OCI-LY7 (cell line): ENCODE data around the gene CFAP99.

Source experiments
- CTCF ChIP-seq: fragments of 200-600 bp; sonication (generic); conservative IDR thresholded peaks from 2 replicates; pipeline ENCODE4 v1.5.1; 2014; ENCODE audit warnings: mild to moderate bottlenecking, antibody characterized with exemption, low read length, moderate library complexity, mixed read lengths
- EZH2phosphoT487 ChIP-seq: fragments of 200-600 bp; sonication (generic); IDR thresholded peaks from 2 replicates; pipeline ENCODE4 v1.6.1; 2018; ENCODE audit warnings: low read depth, borderline replicate concordance, mild to moderate bottlenecking, mixed run types, antibody characterized with exemption, low read length, moderate library complexity, mixed read lengths

GRCh38 chr4:2417765-2418649 is 748 bp upstream of the CFAP99 start, which contains the start of gene ZFYVE28:
- TF ChIP-seq CTCF (no peak), EZH2phosphoT487 (no peak)
